ENCODE measurements around the gene ZBTB17. TPM values are rescaled to one million over a fixed set of nuclear protein-coding genes. Genes with fewer than 3 reads are reported as not detected.

The ZBTB17 gene
- total RNA-seq, 3 donors from 2014 or later = 74.2 to 86.9 (median 81.1) TPM

GRCh38 chr1:16015491-16015890 lies 39.6 kb upstream of the ZBTB17 start:
- Mint-ChIP-seq H3K9me3 (no peaks in the 10 kb centered on the region), H3K36me3 (ENCODE audit: insufficient read depth) (no peaks in the 10 kb centered on the region), H3K4me3 (no peak overlapping the region), H3K27me3 (ENCODE audit: low read depth) (peaks cover 17% of the 10 kb centered on the region), H3K4me1 (ENCODE audit: low read depth) (peaks cover 9% of the 10 kb centered on the region)
- DNase-seq (no peak), ATAC-seq (no peak)

GRCh38 chr1:16014509-16015482 lies 38.9 kb upstream of the ZBTB17 start:
- DNase-seq (no peak), ATAC-seq (no peak)
- H3K9me3 Mint-ChIP-seq = no peaks in the 10 kb centered on the region

GRCh38 chr1:16013908-16014258 lies 38.0 kb upstream of the ZBTB17 start:
- no peak for ATAC-seq
- H3K36me3 Mint-ChIP-seq (ENCODE audit: insufficient read depth) = no peaks in the 10 kb centered on the region
- peaks cover 21% of the 10 kb centered on the region for H3K27me3 Mint-ChIP-seq (ENCODE audit: low read depth)
- peak overlapping the region; percentile 13 for H3K4me3 Mint-ChIP-seq
- peaks cover 9% of the 10 kb centered on the region for H3K4me1 Mint-ChIP-seq (ENCODE audit: low read depth)
- H3K9me3 Mint-ChIP-seq = no peaks in the 10 kb centered on the region
- DNase-seq = no peak

More at GRCh38 chr1:16014509-16015482, 38.9 kb upstream of the ZBTB17 start:
- H3K4me1 Mint-ChIP-seq (ENCODE audit: low read depth) = peaks cover 9% of the 10 kb centered on the region
- peaks cover 19% of the 10 kb centered on the region for H3K27me3 Mint-ChIP-seq (ENCODE audit: low read depth)
- H3K4me3 Mint-ChIP-seq = no peak overlapping the region
- H3K36me3 Mint-ChIP-seq (ENCODE audit: insufficient read depth) = no peaks in the 10 kb centered on the region

- Mint-ChIP-seq H3K27me3 (ENCODE audit: low read depth) (peaks cover 21% of the 10 kb centered on the region), H3K9me3 (no peaks in the 10 kb centered on the region), H3K36me3 (ENCODE audit: insufficient read depth) (no peaks in the 10 kb centered on the region), H3K4me1 (ENCODE audit: low read depth) (peaks cover 9% of the 10 kb centered on the region), H3K4me3 (peak overlapping the region; percentile 13)
- DNase-seq (peak; percentile 63), ATAC-seq (peak; percentile 71 to 77)
Measured at GRCh38 chr1:16013220-16013907, 37.5 kb upstream of the ZBTB17 start.

GRCh38 chr1:16012590-16013219 lies 36.8 kb upstream of the ZBTB17 start:
- no peaks in the 10 kb centered on the region for H3K9me3 Mint-ChIP-seq
- no peak overlapping the region for H3K4me3 Mint-ChIP-seq
- peaks cover 9% of the 10 kb centered on the region for H3K4me1 Mint-ChIP-seq (ENCODE audit: low read depth)
- no peaks in the 10 kb centered on the region for H3K36me3 Mint-ChIP-seq (ENCODE audit: insufficient read depth)
- DNase-seq (peak; percentile 18), ATAC-seq (peak; percentile 23 to 49)
- peaks cover 21% of the 10 kb centered on the region for H3K27me3 Mint-ChIP-seq (ENCODE audit: low read depth)

GRCh38 chr1:16011936-16012589 lies 36.2 kb upstream of the ZBTB17 start:
- H3K36me3 Mint-ChIP-seq (ENCODE audit: insufficient read depth) = no peaks in the 10 kb centered on the region
- ATAC-seq = no peak
- DNase-seq = no peak
- no peak overlapping the region for H3K4me3 Mint-ChIP-seq
- peaks cover 10% of the 10 kb centered on the region for H3K4me1 Mint-ChIP-seq (ENCODE audit: low read depth)
- peaks cover 21% of the 10 kb centered on the region for H3K27me3 Mint-ChIP-seq (ENCODE audit: low read depth)
- no peaks in the 10 kb centered on the region for H3K9me3 Mint-ChIP-seq

GRCh38 chr1:16010837-16011236 lies 34.9 kb upstream of the ZBTB17 start:
- peaks cover 13% of the 10 kb centered on the region for H3K4me1 Mint-ChIP-seq (ENCODE audit: low read depth)
- peaks cover 21% of the 10 kb centered on the region for H3K27me3 Mint-ChIP-seq (ENCODE audit: low read depth)
- DNase-seq (no peak), ATAC-seq (no peak)
- H3K4me3 Mint-ChIP-seq = no peak overlapping the region
- no peaks in the 10 kb centered on the region for H3K36me3 Mint-ChIP-seq (ENCODE audit: insufficient read depth)
- H3K9me3 Mint-ChIP-seq = no peaks in the 10 kb centered on the region

GRCh38 chr1:16009678-16010077 lies 33.8 kb upstream of the ZBTB17 start:
- ATAC-seq (no peak), DNase-seq (no peak)
- H3K4me3 Mint-ChIP-seq = no peak overlapping the region
- peaks cover 15% of the 10 kb centered on the region for H3K27me3 Mint-ChIP-seq (ENCODE audit: low read depth)
- peaks cover 13% of the 10 kb centered on the region for H3K4me1 Mint-ChIP-seq (ENCODE audit: low read depth)
- H3K9me3 Mint-ChIP-seq = no peaks in the 10 kb centered on the region
- no peaks in the 10 kb centered on the region for H3K36me3 Mint-ChIP-seq (ENCODE audit: insufficient read depth)

- Mint-ChIP-seq H3K4me1 (ENCODE audit: low read depth) (peaks cover 12% of the 10 kb centered on the region), H3K27me3 (ENCODE audit: low read depth) (peaks cover 9% of the 10 kb centered on the region), H3K4me3 (no peak overlapping the region), H3K36me3 (ENCODE audit: insufficient read depth) (no peaks in the 10 kb centered on the region), H3K9me3 (no peaks in the 10 kb centered on the region)
- DNase-seq (peak; percentile 76), ATAC-seq (peak in 1 of 2 donors; percentile 56)
Measured at GRCh38 chr1:16009030-16009460, 33.1 kb upstream of the ZBTB17 start.

GRCh38 chr1:16007671-16008341 lies 31.9 kb upstream of the ZBTB17 start:
- ATAC-seq = no peak
- H3K27me3 Mint-ChIP-seq (ENCODE audit: low read depth) = peaks cover 7% of the 10 kb centered on the region
- DNase-seq = no peak
- H3K4me3 Mint-ChIP-seq = no peak overlapping the region
- H3K4me1 Mint-ChIP-seq (ENCODE audit: low read depth) = peaks cover 9% of the 10 kb centered on the region
- no peaks in the 10 kb centered on the region for H3K9me3 Mint-ChIP-seq
- no peaks in the 10 kb centered on the region for H3K36me3 Mint-ChIP-seq (ENCODE audit: insufficient read depth)

- no peaks in the 10 kb centered on the region for H3K36me3 Mint-ChIP-seq (ENCODE audit: insufficient read depth)
- H3K4me3 Mint-ChIP-seq = no peak overlapping the region
- no peaks in the 10 kb centered on the region for H3K9me3 Mint-ChIP-seq
- ATAC-seq (peak; percentile 70 to 76), DNase-seq (no peak)
- peaks cover 4% of the 10 kb centered on the region for H3K4me1 Mint-ChIP-seq (ENCODE audit: low read depth)
- H3K27me3 Mint-ChIP-seq (ENCODE audit: low read depth) = peaks cover 4% of the 10 kb centered on the region
Measured at GRCh38 chr1:16006552-16007485, 30.9 kb upstream of the ZBTB17 start.

GRCh38 chr1:16006010-16006409 lies 30.1 kb upstream of the ZBTB17 start:
- H3K4me3 Mint-ChIP-seq = no peak overlapping the region

GRCh38 chr1:16005597-16005996 lies 29.7 kb upstream of the ZBTB17 start:
- DNase-seq (no peak), ATAC-seq (no peak)
- peaks cover 4% of the 10 kb centered on the region for H3K4me1 Mint-ChIP-seq (ENCODE audit: low read depth)
- H3K36me3 Mint-ChIP-seq (ENCODE audit: insufficient read depth) = no peaks in the 10 kb centered on the region
- H3K27me3 Mint-ChIP-seq (ENCODE audit: low read depth) = peaks cover 4% of the 10 kb centered on the region
- no peaks in the 10 kb centered on the region for H3K9me3 Mint-ChIP-seq
- no peak overlapping the region for H3K4me3 Mint-ChIP-seq

More at GRCh38 chr1:16006010-16006409, 30.1 kb upstream of the ZBTB17 start:
- no peak for DNase-seq
- Mint-ChIP-seq H3K4me1 (ENCODE audit: low read depth) (peaks cover 4% of the 10 kb centered on the region), H3K9me3 (no peaks in the 10 kb centered on the region), H3K36me3 (ENCODE audit: insufficient read depth) (no peaks in the 10 kb centered on the region), H3K27me3 (ENCODE audit: low read depth) (peaks cover 4% of the 10 kb centered on the region)
- no peak for ATAC-seq
